ENCODE measurements around the gene CGNL1.

The CGNL1 gene

GRCh38 chr15:57373251-57373881 lies 2.9 kb upstream of the CGNL1 start:
- ATAC-seq (ENCODE audit: insufficient read depth, low read depth), result no peak
- TF ChIP-seq CTCF (IDR thresholded peaks at IDR 0.05; ENCODE audit: borderline replicate concordance, extremely low read depth, low read length, poor library complexity, severe bottlenecking) (no peak), EZH2 (IDR thresholded peaks at IDR 0.05; ENCODE audit: borderline replicate concordance, low read depth, low read length, severe bottlenecking) (no peak)
- Histone ChIP-seq H3K9me3 (ENCODE audit: insufficient read depth, low read length, severe bottlenecking) (no peaks in the 10 kb centered on the region), H3K4me1 (ENCODE audit: insufficient read depth, low read length) (no peaks in the 10 kb centered on the region), H2AFZ (ENCODE audit: low read depth, low read length) (no peak overlapping the region), H3K36me3 (ENCODE audit: insufficient read depth, low read length) (no peaks in the 10 kb centered on the region), H4K20me1 (ENCODE audit: insufficient read depth, low read length) (no peaks in the 10 kb centered on the region), H3K9ac (ENCODE audit: low read depth, low read length) (no peak overlapping the region), H3K4me3 (ENCODE audit: low read depth in 1 of 2, low read length in 2 of 2) (no peak overlapping the region), H3K4me2 (ENCODE audit: insufficient read depth, low read length) (no peak overlapping the region), H3K27ac (ENCODE audit: low read length) (no peak overlapping the region), H3K27me3 (ENCODE audit: insufficient read depth, low read length, poor library complexity) (no peaks in the 10 kb centered on the region), H3K79me2 (ENCODE audit: insufficient read depth, low read length) (no peaks in the 10 kb centered on the region)
- no peak for DNase-seq

GRCh38 chr15:57373882-57374276 lies 2.4 kb upstream of the CGNL1 start:
- H3K9ac ChIP-seq (ENCODE audit: low read depth, low read length), result no peak overlapping the region
- H3K36me3 ChIP-seq (ENCODE audit: insufficient read depth, low read length), result no peaks in the 10 kb centered on the region
- no peaks in the 10 kb centered on the region for H4K20me1 ChIP-seq (ENCODE audit: insufficient read depth, low read length)
- H3K79me2 ChIP-seq (ENCODE audit: insufficient read depth, low read length), result no peaks in the 10 kb centered on the region
- TF ChIP-seq EZH2 (IDR thresholded peaks at IDR 0.05; ENCODE audit: borderline replicate concordance, low read depth, low read length, severe bottlenecking) (no peak), CTCF (IDR thresholded peaks at IDR 0.05; ENCODE audit: borderline replicate concordance, extremely low read depth, low read length, poor library complexity, severe bottlenecking) (no peak)
- no peaks in the 10 kb centered on the region for H3K9me3 ChIP-seq (ENCODE audit: insufficient read depth, low read length, severe bottlenecking)
- no peak overlapping the region for H3K27ac ChIP-seq (ENCODE audit: low read length)
- DNase-seq, result no peak
- ATAC-seq (ENCODE audit: insufficient read depth, low read depth), result no peak
- no peaks in the 10 kb centered on the region for H3K27me3 ChIP-seq (ENCODE audit: insufficient read depth, low read length, poor library complexity)
- H3K4me3 ChIP-seq (ENCODE audit: low read depth in 1 of 2, low read length in 2 of 2), result no peak overlapping the region
- no peak overlapping the region for H2AFZ ChIP-seq (ENCODE audit: low read depth, low read length)
- no peaks in the 10 kb centered on the region for H3K4me1 ChIP-seq (ENCODE audit: insufficient read depth, low read length)
- no peak overlapping the region for H3K4me2 ChIP-seq (ENCODE audit: insufficient read depth, low read length)

- Histone ChIP-seq H3K4me1 (ENCODE audit: insufficient read depth, low read length) (no peaks in the 10 kb centered on the region), H3K9me3 (ENCODE audit: insufficient read depth, low read length, severe bottlenecking) (no peaks in the 10 kb centered on the region), H4K20me1 (ENCODE audit: insufficient read depth, low read length) (no peaks in the 10 kb centered on the region), H3K4me2 (ENCODE audit: insufficient read depth, low read length) (no peak overlapping the region), H3K27ac (ENCODE audit: low read length) (no peak overlapping the region), H3K27me3 (ENCODE audit: insufficient read depth, low read length, poor library complexity) (no peaks in the 10 kb centered on the region), H3K36me3 (ENCODE audit: insufficient read depth, low read length) (no peaks in the 10 kb centered on the region), H2AFZ (ENCODE audit: low read depth, low read length) (no peak overlapping the region), H3K79me2 (ENCODE audit: insufficient read depth, low read length) (no peaks in the 10 kb centered on the region), H3K9ac (ENCODE audit: low read depth, low read length) (no peak overlapping the region), H3K4me3 (ENCODE audit: low read depth in 1 of 2, low read length in 2 of 2) (no peak overlapping the region)
- TF ChIP-seq EZH2 (IDR thresholded peaks at IDR 0.05; ENCODE audit: borderline replicate concordance, low read depth, low read length, severe bottlenecking) (no peak), CTCF (IDR thresholded peaks at IDR 0.05; ENCODE audit: borderline replicate concordance, extremely low read depth, low read length, poor library complexity, severe bottlenecking) (no peak)
- DNase-seq (no peak), ATAC-seq (ENCODE audit: insufficient read depth, low read depth) (no peak)
These were observed 582 bp downstream of the CGNL1 start for GRCh38 chr15:57376696-57377477.

All from DND-41 (cell line).